Measurements from ENCODE around the gene PPFIBP2.

PPFIBP2 gene

GRCh38 chr11:7549681-7550080, 35.9 kb downstream of the PPFIBP2 start:
- TF ChIP-seq OSR1 (CRISPR knock-in tag; IDR thresholded peaks at IDR 0.05) (no peak), ZC3H10 (CRISPR knock-in tag; IDR thresholded peaks at IDR 0.05) (no peak), CREB5 (CRISPR knock-in tag; IDR thresholded peaks at IDR 0.05; ENCODE audit: low read depth) (no peak), POU6F1 (CRISPR knock-in tag; IDR thresholded peaks at IDR 0.05; ENCODE audit: borderline replicate concordance, low read depth) (no peak)
- no peak for ATAC-seq

- ATAC-seq, result no peak
- peak; percentile 33; the same call in 1 of the 2 replicates for TF ChIP-seq ISL1 (CRISPR knock-in tag; IDR thresholded peaks at IDR 0.05)
- TF ChIP-seq PPARA (CRISPR knock-in tag; IDR thresholded peaks at IDR 0.05; ENCODE audit: borderline replicate concordance), result no peak
These were observed 37.8 kb downstream of the PPFIBP2 start for GRCh38 chr11:7551571-7551970.

GRCh38 chr11:7552666-7553065, 38.9 kb downstream of the PPFIBP2 start:
- no peak for ATAC-seq

GRCh38 chr11:7555052-7555699, 41.4 kb downstream of the PPFIBP2 start:
- TF ChIP-seq ISL1 (CRISPR knock-in tag; IDR thresholded peaks at IDR 0.05) (peak; percentile 74), ZNF8 (CRISPR knock-in tag; IDR thresholded peaks at IDR 0.05) (no peak)
- 0 out of 3 replicates have a peak, but pooled peaks have one; percentile 22 for ATAC-seq

More at GRCh38 chr11:7552666-7553065, 38.9 kb downstream of the PPFIBP2 start:
- TF ChIP-seq ZFP3 (CRISPR knock-in tag; IDR thresholded peaks at IDR 0.05) (no peak), PPARA (CRISPR knock-in tag; IDR thresholded peaks at IDR 0.05; ENCODE audit: borderline replicate concordance) (no peak), ESRRG (CRISPR knock-in tag; IDR thresholded peaks at IDR 0.05) (no peak), SNAI2 (CRISPR knock-in tag; IDR thresholded peaks at IDR 0.05) (no peak), CSDC2 (CRISPR knock-in tag; IDR thresholded peaks at IDR 0.05) (no peak), ARNTL (CRISPR knock-in tag; IDR thresholded peaks at IDR 0.05; ENCODE audit: borderline replicate concordance, low read depth) (no peak), ZNF70 (CRISPR knock-in tag; IDR thresholded peaks at IDR 0.05) (no peak), TCF4 (CRISPR knock-in tag; IDR thresholded peaks at IDR 0.05; ENCODE audit: borderline replicate concordance) (no peak), CSRNP3 (CRISPR knock-in tag; IDR thresholded peaks at IDR 0.05) (no peak), CREB5 (CRISPR knock-in tag; IDR thresholded peaks at IDR 0.05; ENCODE audit: low read depth) (no peak), POU6F1 (CRISPR knock-in tag; IDR thresholded peaks at IDR 0.05; ENCODE audit: borderline replicate concordance, low read depth) (no peak), ISL1 (CRISPR knock-in tag; IDR thresholded peaks at IDR 0.05) (no peak), ZC3H10 (CRISPR knock-in tag; IDR thresholded peaks at IDR 0.05) (no peak), GLIS3 (CRISPR knock-in tag; IDR thresholded peaks at IDR 0.05) (no peak), ZNF565 (CRISPR knock-in tag; conservative IDR thresholded peaks at IDR 0.05; ENCODE audit: low read depth) (no peak)

- no peak for ATAC-seq
- TF ChIP-seq SNAI2 (CRISPR knock-in tag; IDR thresholded peaks at IDR 0.05), result no peak
- TF ChIP-seq CSRNP3 (CRISPR knock-in tag; IDR thresholded peaks at IDR 0.05), result no peak
- no peak for TF ChIP-seq ZNF8 (CRISPR knock-in tag; IDR thresholded peaks at IDR 0.05)
- no peak for TF ChIP-seq ZC3H10 (CRISPR knock-in tag; IDR thresholded peaks at IDR 0.05)
- no peak for TF ChIP-seq TCF4 (CRISPR knock-in tag; IDR thresholded peaks at IDR 0.05; ENCODE audit: borderline replicate concordance)
- no peak for TF ChIP-seq ARNTL (CRISPR knock-in tag; IDR thresholded peaks at IDR 0.05; ENCODE audit: borderline replicate concordance, low read depth)
- no peak for TF ChIP-seq TSHZ2 (CRISPR knock-in tag; IDR thresholded peaks at IDR 0.05)
- no peak for TF ChIP-seq RARB (CRISPR knock-in tag; IDR thresholded peaks at IDR 0.05)
- no peak for TF ChIP-seq OSR1 (CRISPR knock-in tag; IDR thresholded peaks at IDR 0.05)
- TF ChIP-seq ZFP3 (CRISPR knock-in tag; IDR thresholded peaks at IDR 0.05), result no peak
- TF ChIP-seq PPARA (CRISPR knock-in tag; IDR thresholded peaks at IDR 0.05; ENCODE audit: borderline replicate concordance), result no peak
- no peak for TF ChIP-seq ZNF565 (CRISPR knock-in tag; conservative IDR thresholded peaks at IDR 0.05; ENCODE audit: low read depth)
These were observed 44.2 kb downstream of the PPFIBP2 start for GRCh38 chr11:7558046-7558445.

Data from SK-N-SH treated with all-trans-retinoic acid at 6 μM for 48 hours (cell line).